NCI-H510A (cell line): ENCODE measurements around the gene GPER1.
A peak's percentile ranks its signal among the peaks of the same experiment; 100 is the strongest.

Experiments used
- DNase-seq: peaks from one replicate; lab custom pipeline; 2025; lab: John Stamatoyannopoulos, UW

Gene GPER1

DNA sequence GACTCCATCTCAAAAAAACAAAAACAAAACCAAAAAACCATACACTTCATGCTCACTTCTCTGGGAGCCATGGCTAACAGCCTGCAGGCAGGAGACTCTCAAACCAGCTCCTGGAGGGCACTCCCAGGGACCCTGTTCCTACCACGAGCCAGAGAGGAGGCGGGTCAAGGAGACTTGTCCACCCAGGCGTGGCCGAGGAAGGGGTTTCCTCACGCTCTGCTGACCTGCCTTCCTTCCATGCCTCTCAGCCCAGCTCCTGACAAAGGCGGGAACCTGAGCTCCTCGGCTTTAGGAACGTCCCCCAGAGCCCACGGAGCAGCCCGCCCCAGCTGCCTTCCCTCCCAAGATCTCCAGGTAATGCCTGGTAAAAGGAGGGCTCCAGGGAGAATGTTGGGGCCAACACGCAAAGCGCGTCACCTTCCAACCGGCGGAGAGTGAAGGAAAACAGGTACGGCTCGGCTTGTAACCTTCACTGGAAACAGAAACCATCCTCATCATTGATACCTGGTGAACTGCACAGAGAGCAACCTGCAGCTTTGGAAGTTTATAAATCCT, 34.0 kb upstream of the GPER1 start:
- DNase-seq: no peak

DNA sequence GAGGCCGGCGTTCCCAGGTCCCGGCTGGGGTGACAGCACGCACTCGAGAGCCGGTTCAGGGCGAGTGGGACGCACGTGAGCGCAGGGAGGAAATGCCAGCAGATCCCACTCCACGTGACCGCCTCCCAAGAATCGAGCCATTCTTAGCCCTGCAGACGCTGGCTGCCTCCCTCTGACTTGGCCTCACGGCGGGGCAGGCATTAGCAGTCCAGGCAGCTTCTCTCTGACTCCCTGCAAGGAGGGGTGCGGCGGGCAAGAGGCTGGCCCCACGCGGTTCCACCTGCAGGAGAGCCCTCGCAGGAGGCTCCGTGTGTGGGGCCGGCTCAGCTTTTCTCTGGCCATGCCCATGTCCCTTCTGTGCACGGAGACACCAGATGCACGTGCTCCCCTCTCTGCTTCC, 33.5 kb upstream of the GPER1 start:
- no peak for DNase-seq

DNA sequence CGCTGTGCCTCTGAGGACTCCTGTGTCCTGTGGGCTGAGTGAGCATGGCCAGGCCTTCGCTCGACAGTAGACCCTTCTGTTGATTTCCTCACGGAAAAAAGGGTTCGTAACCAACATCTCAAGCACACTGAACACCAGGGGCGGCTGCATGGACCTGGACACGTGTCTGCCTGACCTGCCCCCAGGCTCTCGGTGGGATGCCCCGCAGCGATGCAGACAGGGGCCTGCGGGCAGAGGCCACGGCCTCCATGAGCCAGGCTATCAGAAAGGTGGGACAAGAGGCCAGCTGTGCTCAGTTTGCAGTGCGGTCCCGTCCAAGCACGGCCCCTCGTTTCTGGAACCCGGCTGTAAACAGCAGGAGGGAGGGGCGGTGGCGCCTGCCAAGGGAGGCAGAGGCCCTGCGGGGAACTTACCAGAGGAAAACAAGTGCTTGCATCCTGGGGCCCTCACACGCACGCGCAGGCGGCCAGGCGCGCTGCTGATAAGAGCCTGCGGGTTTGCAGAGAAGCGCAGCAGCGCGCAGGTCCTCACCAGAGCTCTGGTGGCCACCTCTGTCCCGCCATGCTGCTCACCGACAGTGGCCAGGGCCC, 33.0 kb upstream of the GPER1 start:
- DNase-seq: peak; percentile 41

DNA sequence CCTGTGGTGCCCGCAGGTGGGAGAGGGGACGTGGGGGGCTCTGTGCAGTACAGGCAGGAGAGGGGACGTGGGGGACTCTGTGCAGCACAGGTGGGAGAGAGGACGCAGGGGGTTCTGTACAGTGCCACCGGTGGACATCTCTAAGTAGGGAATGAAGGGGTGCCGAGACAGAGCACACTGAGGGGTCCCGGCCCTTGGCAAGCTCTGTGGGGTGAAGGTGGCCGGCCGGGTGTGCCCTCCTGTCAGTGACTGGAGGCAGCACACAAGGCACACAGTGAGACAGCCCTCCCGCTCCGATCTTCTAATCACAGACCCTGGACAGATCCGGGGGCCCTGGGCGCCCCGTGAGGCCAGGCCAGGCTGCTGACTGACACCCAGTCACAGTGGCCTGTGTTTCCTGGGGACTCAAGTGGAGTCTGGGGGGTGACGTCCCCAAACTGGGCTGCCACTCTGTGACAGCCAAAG, 32.4 kb upstream of the GPER1 start:
- no peak for DNase-seq

DNA sequence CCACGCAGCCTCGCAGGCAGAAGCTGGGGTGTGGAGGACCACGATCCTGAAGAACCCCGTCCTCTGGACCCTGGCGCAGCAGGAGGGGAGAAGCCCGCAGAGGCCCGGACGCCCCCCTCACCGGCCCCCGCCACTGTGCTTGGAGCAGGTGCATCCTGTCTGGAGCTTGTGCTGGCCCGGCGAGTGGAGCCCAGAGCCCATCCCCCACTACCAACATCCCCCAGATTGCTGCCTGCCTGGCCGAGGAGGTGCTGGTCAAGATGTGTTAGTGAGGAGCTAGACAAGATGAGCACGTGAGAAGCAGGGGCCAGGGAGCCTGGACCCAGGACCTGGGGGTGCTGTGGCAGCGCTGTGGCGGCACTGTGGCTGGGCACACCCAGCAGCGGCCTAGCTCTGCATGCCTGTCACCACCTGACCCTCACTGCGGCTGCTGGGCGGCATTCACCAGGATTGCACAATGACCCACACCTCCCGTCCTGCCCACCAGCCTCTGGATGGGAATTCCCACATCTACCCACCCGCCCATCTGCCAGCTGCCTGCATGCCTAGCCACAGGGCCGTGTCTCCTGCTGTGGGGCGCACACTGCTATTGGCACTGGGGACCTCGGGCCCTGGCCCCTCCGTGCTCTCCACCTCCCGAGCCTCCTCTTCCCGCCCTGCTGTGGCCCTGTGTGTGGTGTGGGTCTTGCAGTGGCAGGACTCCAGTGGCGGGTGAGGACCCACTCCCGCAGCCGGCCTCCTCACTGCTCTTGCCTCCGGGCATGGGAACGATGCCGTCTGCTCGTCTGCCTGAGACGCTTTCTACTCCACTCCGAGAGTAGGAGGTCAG, 31.7 kb upstream of the GPER1 start:
- no peak for DNase-seq

DNA sequence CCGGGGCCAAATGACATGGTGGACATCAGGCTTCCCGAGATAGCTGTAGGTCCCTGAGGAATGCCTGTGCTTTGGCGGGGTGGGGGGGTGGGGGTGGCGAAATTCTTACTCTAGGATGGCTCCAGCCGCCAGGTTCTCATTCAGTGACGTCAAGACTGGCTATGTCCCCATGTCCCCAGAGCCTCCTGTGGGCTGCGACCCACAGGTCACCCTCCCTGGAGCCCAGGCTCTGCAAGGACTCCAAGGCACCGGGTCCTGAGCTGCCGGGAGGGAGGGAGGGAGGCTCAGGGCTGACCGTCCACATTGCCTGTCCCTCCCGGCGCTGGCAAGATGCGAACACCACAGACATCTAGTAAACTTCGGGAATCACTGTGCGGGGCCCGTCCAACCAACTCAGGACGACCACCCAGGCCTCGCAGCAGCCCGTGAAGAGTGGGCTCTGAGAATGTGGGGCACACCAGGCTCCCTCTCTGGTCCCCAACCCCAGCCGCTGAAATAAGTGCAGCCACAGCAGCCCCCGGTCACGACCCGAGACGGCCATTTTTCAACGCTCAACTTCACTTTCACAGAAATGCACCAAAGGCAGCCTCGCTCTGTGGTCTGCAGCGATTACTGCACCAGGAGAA, 31.0 kb upstream of the GPER1 start:
- no peak for DNase-seq

DNA sequence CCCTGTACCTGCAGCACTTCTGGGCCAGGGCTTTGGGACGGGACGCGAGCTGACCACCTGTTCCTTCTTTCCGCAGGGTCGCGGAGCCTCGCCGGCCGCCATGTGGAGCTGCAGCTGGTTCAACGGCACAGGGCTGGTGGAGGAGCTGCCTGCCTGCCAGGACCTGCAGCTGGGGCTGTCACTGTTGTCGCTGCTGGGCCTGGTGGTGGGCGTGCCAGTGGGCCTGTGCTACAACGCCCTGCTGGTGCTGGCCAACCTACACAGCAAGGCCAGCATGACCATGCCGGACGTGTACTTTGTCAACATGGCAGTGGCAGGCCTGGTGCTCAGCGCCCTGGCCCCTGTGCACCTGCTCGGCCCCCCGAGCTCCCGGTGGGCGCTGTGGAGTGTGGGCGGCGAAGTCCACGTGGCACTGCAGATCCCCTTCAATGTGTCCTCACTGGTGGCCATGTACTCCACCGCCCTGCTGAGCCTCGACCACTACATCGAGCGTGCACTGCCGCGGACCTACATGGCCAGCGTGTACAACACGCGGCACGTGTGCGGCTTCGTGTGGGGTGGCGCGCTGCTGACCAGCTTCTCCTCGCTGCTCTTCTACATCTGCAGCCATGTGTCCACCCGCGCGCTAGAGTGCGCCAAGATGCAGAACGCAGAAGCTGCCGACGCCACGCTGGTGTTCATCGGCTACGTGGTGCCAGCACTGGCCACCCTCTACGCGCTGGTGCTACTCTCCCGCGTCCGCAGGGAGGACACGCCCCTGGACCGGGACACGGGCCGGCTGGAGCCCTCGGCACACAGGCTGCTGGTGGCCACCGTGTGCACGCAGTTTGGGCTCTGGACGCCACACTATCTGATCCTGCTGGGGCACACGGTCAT, 30.3 kb upstream of the GPER1 start:
- DNase-seq: no peak

DNA sequence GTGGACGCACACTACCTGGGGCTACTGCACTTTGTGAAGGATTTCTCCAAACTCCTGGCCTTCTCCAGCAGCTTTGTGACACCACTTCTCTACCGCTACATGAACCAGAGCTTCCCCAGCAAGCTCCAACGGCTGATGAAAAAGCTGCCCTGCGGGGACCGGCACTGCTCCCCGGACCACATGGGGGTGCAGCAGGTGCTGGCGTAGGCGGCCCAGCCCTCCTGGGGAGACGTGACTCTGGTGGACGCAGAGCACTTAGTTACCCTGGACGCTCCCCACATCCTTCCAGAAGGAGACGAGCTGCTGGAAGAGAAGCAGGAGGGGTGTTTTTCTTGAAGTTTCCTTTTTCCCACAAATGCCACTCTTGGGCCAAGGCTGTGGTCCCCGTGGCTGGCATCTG, 29.6 kb upstream of the GPER1 start:
- no peak for DNase-seq

DNA sequence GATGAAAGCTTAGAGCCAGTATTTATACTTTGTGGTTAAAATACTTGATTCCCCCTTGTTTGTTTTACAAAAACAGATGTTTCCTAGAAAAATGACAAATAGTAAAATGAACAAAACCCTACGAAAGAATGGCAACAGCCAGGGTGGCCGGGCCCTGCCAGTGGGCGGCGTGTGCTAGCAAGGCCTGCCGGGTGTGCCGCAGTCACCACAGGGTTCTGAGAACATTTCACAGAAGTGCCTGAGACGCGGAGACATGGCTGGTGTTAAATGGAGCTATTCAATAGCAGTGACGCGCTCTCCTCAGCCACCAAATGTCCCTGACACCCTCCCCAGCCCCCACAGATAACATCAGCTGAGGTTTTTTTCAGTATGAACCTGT, 29.1 kb upstream of the GPER1 start:
- no peak for DNase-seq

DNA sequence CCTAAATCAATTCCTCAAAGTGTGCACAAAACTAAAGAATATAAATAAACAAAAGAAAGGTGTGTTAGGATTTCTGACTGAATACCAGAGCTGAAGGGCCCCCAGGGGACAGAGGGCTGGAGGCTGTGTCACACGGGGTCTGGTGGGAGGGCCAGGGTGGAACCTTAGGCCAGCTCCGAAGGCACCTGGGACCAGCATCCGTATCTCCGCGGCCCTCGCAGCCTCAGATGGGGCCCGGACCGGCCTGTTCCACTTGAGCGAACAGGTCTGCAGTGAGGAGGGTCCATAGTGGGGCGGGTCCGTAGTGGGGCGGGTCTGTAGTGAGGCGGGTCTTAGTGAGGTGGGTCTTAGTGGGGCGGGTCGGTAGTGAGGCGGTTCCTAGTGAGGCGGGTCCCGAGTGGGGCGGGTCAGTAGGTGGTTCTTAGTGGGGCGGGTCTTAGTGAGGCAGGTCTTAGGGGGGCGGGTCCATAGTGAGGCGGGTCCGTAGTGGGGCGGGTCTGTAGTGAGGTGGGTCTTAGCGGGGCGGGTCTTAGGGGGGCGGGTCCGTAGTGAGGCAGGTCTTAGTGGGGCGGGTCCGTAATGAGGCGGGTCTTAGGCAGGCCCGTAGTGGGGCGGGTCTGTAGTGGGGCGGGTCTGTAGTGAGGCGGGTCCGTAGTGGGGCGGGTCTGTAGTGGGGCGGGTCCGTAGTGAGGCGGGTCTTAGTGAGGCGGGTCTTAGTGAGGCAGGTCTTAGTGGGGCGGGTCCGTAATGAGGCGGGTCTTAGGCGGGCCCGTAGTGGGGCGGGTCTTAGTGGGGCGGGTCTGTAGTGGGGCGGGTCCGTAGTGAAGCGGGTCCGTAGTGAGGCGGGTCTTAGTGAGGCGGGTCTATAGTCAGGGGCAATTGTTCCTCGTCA, 28.5 kb upstream of the GPER1 start:
- no peak for DNase-seq

DNA sequence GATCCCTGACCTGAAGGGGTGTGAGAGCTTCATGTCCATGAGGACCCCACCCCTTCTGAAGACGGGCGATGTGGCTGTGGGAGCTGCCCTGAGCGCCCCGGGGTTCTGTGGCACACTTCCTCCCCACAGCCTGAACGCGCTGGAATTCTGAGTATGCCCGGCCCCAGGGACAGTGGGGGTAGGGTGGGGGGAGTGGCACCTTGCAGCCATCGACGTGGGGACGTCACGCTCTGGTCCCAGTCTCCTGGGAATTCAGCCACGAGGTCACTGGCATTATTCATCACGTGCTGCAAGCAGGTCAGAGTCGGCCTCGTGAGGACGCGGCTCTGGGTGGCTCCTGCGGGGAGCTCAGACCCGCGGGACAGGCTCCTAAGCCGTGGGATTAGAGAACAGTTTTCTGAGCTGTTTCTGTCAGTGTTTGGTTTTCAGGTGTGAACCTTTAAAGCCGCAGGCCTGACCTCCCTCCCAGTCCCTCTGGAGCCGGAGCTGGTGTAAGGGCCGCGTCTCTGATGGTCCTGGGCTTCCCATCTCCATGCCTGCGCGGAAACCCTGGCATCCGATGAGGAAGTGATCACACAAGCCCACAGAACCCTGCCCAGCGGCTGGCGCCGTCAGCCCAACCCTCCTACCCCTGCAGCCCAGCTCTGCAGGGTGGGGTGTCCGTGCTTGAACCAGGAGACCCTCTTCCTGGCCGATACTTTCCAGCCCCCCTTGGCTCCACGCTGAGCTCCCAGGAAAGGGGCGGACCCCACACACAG, 27.4 kb upstream of the GPER1 start:
- no peak for DNase-seq

DNA sequence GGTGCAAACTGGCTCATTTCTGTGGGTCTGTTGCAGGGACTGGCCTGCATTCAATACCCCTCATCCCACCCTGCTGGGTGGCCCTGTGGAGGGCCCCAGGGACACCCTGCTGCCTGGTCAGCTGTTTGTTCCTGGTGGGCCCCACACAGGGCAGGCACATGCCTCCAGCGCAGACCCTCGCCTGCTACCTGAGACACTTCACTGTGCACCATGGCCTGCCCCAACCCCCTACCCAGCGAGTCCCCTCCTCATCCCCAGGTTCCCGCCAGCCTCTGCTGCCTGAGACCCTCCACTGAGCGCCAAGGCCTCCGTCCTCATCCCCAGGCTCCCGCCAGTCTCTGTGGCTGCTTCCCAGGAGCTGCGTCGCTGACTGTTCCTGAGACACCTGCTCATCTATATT, 26.7 kb upstream of the GPER1 start:
- no peak for DNase-seq

DNA sequence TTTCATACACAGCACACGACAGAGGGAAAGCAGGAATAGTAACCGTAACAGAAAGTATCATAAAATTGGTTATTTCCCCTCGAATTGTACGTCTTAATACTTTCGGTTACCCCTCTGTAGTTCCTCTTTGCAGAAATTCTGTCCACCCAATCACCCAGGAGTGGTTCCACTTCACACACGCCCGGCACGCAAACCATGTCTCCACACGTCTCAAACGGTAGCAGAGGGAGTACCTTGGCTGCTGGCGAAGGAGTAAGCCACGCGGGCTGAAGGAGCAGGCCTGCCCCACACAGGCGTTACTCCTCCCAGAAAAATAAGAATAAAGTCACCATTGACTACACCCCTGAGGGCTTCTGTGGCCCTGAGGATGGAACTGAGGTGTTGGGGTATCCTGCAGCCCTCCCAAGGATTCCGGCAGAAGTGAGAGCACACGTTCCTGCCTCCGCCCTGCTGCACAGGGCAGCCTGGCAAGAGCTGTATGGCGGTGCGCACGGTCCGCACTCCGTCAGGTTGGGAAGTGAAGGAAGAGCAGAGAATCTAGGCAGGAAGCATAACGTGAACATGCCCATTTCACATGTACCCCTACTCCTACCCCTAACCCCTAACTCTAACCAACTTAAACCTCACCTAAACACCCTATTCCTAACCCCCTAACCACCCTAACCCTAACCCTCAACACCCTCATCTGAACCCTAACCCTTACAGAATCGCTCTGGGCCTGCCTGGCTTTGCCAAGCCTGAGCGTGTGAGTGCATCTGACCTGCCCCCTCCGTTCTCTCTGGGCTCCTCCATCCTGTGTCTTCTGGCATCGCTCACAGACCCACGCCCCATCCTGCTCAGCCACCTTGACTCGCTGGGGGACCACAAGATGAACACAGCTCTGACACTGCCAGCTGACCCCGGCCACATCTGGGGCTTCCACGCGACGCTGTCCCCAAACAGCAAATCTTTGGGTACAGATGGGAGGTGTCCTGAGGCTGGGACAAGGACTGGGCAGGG, 25.3 kb upstream of the GPER1 start:
- no peak for DNase-seq

DNA sequence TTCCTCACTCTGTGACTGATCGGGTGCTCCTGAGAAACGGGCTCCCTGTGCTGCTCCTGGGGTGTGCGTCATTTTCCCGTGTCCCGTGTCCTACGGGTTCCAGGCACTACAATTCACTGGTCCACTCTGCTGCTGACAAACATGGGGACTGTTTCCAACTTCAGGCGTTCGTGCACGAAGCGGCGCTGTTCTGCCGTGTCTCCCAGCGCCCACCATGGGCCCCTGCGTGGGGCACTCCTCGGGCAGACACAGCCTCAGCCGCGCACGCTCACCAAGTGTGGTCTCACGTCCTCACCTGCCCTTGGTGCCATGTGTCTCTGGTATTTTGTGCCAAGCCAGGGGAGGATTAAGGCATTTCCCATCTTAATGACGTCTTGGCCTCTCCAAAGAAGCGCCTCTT, 24.6 kb upstream of the GPER1 start:
- DNase-seq: no peak

DNA sequence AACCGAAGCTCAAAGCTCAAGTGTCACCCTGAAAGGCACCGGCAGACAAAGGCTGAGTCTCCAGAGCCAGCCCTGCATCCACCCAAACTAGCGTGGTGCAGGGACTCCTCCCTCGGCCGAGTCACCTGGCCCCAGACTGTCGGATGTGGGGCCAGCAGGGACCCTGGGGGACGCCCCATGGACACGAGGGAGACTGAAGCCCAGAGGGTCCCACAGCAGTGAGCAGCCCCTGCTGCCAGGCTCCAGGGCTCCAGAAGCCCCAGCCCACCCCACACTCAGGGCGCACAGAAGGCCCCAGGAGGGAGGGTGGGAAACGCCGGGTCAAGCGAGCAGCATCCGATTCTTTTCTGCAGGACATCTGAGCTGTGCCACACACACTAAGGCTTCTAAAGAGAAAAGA, 23.3 kb upstream of the GPER1 start:
- no peak for DNase-seq

DNA sequence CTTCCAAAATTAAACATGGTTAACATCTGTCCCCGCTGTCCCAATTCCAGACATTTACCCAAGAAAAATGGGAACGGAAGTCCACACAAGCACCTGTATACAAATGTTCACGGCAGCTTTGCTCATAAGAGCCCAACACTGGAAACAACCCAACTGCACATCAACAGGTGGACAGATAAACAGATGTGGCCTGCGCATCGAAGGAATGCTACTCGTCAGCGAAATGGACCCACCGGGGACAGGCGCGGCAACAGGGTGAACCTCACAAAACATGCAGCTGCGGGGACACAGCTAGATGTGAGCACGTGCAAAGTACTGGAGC, 22.7 kb upstream of the GPER1 start:
- DNase-seq: no peak

DNA sequence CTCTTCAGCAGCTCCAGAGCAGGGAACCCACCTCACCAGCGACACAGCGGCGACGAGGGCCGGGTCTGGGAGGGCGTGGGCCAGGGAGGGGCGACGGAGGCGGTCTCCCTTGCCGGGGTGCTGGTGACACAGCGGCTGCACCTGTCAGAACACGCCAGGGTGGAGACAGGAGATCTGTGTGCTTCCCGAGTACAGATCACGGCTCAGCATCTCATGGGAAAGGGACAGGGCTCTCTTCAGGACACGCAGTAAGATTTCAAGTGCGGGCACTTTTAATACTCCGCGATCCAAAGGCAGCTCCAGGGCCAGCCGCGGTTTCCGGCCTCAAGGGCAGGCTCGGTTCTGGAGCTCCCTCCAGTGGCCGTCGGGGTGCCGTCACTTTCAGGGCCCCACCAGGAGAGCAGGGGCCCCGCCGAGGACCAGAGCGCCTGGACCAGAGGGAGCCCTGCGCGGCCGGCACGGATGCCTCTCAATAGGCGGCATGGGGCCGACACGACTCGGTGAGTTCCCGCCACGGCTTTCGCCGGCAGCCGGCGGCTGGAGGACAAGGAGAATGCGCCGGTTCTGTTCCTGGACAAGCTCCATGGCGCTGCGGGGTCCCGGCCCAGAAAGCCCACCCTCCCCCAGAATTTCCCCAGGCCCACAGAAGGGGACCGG, 22.2 kb upstream of the GPER1 start:
- DNase-seq: peak; percentile 17

DNA sequence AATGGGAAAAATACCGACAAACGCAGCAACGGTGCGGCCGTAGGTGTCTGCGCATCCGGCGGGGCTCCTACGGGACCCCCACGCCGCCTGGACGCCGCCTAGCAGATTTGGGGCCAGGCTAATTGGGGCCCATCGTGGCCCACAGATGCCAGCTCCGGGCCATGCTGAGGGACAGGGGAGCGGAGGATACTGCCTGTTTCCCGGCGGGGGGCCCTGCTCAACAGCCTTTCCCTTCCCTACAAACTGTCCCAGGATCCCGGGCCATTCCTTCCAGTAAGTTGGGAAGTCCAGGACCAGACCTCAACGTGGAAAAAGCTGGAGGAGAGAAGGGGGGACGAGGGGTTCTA, 21.7 kb upstream of the GPER1 start:
- no peak for DNase-seq

DNA sequence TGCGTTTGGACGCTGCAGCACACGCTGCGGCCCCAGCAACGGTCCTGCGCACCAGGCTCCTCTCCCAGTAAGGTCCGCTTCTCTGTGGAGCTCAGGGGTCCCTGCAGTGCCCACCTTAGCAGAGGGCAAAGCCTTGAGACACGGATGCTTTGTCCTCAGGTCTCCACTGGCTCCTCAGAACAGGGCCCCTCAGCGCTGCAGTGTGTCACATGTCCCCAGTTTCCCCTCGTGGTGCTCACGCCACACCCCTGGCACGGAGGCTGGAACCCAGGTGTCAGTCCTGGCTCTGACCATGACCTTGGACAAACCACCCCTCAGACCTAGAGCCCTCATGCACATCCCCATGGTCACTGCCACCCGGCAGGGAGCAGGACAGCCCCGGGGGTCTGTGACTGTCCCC, 19.9 kb upstream of the GPER1 start:
- DNase-seq: no peak
